Vagina (tissue), 2 donors: ENCODE measurements around the gene DLG3.

Experiments used
- POLR2A ChIP-seq, 2 donors: fragments of 450-650 bp; IDR thresholded peaks; one replicate each; pipeline ENCODE4 v1.6.1; 2017; ENCODE audit warnings: antibody characterized with exemption in 2 of 2, mild to moderate bottlenecking in 2 of 2, moderate library complexity in 2 of 2
- TF ChIP-seq, protein P1 (sequence below), 3 experiments: fragments of 450-650 bp in 2 of 3; fragments of 200-600 bp in 1 of 3; sonication (generic) in 1 of 3; IDR thresholded peaks; one replicate each; pipeline ENCODE4 v1.5.1; 2017 to 2019; ENCODE audit warnings: antibody characterized with exemption in 3 of 3, mild to moderate bottlenecking in 2 of 3, moderate library complexity in 2 of 3

GRCh38 chrX:70496491-70496890 is 51.9 kb downstream of the DLG3 start:
- TF ChIP-seq, protein P1, sequence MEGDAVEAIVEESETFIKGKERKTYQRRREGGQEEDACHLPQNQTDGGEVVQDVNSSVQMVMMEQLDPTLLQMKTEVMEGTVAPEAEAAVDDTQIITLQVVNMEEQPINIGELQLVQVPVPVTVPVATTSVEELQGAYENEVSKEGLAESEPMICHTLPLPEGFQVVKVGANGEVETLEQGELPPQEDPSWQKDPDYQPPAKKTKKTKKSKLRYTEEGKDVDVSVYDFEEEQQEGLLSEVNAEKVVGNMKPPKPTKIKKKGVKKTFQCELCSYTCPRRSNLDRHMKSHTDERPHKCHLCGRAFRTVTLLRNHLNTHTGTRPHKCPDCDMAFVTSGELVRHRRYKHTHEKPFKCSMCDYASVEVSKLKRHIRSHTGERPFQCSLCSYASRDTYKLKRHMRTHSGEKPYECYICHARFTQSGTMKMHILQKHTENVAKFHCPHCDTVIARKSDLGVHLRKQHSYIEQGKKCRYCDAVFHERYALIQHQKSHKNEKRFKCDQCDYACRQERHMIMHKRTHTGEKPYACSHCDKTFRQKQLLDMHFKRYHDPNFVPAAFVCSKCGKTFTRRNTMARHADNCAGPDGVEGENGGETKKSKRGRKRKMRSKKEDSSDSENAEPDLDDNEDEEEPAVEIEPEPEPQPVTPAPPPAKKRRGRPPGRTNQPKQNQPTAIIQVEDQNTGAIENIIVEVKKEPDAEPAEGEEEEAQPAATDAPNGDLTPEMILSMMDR (IDR thresholded peaks at IDR 0.05), result no peak
- TF ChIP-seq POLR2A (IDR thresholded peaks at IDR 0.05), result no peak
